Activated T-cell treated with anti-CD3 and anti-CD28 coated beads, Interleukin-2, amount 50 U/mL, for 48 hours (primary cell): ENCODE data around the gene GBP1.
"Not testable (repeated sequence)": the region's sequence is repeated elsewhere in the genome, so short reads cannot be mapped to it uniquely, and the experiment has no call there.

Source experiments
- DNase-seq, 2 experiments: peaks; one replicate each; pipeline ENCODE4 v3.0.0-alpha.2; 2020

Gene GBP1, protein sequence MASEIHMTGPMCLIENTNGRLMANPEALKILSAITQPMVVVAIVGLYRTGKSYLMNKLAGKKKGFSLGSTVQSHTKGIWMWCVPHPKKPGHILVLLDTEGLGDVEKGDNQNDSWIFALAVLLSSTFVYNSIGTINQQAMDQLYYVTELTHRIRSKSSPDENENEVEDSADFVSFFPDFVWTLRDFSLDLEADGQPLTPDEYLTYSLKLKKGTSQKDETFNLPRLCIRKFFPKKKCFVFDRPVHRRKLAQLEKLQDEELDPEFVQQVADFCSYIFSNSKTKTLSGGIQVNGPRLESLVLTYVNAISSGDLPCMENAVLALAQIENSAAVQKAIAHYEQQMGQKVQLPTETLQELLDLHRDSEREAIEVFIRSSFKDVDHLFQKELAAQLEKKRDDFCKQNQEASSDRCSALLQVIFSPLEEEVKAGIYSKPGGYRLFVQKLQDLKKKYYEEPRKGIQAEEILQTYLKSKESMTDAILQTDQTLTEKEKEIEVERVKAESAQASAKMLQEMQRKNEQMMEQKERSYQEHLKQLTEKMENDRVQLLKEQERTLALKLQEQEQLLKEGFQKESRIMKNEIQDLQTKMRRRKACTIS

DNA sequence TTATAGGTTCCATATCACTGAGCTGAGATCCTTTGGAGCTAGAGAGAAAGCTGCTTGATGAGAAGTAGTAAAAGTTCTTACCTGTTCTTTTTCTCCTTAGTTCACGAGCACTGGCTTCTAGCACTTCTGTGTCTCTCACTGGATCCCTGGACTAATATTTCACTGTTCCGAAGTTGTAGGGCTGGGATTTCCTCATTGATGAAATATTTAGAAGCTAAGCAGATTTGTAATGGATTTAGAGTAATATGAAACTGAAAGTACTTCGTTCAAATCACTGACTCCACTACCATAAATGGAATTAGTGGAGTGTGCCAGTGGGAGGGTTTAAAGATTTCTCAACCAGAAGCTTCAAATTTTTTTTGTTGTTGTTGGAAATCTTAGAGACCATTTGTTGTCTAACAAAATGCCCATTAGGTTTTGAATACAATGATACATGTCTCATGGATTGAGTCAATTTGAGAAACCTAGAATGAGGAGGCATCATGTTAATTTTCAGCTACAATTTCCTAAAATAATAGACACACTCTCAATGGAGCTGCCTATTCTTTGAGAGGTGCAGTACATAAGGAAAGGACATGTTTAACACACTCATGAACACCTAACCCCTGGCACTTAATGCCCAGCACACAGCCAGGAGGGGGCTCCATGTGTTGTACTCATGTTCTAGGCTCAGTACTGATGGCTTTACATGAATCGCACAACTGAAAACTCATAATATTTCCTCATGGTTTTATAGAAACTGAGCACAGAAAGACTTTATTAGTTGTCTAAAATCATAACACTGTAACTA is at the start of gene GBP1:
TSS of gene GBP1 (minus strand) at position 130 of the 790 bp plus-strand sequence. CDS start 1,974 bp downstream, outside the sequence.
- DNase-seq, result no peak

DNA sequence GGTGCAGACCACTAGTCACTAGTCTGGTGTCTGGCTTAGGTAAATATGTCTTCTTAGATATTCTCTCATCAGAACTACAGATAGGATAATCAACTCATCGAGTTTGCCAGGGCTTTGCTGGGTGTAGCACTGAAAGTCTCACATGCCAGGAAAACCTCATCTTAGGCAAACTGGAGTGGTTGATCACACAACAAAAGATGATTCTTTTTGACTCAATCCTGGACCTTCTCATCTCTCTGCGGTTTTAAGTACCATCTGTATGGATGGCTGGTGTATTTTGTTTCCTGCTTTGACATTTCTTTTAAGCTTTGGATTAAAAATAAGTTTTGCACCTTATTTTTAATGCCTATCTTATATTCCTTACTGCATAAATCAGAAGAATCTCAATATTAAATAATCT is 49.7 kb upstream of the GBP1 start:
- no peak for DNase-seq

DNA sequence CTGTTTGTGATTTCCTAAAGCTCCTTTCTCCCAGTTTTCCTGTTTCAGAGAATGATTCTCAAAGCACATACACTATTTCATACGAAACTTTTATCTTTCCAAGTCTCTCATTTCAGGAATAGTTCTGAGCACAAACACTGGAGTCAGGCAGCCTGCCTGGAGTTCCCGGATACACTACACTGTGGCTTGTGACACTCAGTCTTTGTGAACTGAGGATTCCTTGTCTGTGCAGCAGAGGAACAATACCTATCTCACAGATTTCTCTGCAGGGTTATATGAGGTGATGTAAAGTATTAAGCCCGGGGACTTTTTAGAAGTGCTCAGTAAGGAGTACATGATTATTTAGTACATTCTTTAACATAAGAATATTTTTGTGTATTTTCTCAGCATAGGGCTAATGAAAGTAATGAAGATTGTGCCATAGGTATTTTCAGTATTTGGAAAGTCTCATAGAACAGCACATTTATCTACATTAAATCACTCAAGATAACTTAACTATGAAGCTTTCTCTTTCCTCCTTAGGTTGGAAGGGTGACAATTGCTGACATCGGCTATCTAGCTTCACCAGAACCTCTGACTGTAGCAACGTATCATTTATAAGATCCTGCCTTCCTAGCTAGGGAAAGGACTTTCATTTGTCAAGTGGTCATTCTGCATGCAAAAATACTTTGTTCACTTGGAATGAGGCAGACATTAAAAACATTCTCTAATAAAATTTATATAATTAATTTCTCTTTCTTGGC is 48.0 kb upstream of the GBP1 start:
- no peak for DNase-seq

DNA sequence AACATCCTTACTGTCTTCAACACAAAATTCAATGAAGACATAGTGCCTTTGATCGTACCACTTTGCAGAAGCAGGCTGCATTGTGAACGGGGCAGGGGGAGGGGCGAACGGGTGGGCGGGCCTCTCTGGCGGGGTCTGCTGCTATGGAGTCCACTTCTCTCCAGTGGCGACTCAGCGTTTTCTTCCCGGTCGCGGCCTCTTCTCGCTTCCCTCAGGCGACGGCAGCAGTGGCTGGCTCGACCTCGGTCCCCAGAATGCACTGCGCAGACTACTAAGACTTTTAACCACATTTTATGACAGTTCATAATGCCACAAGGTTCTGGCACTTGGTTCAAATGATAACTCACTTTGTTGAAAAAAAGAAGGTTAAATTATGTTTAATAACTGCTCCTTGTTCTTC is 39.7 kb upstream of the GBP1 start:
- no peak for DNase-seq

DNA sequence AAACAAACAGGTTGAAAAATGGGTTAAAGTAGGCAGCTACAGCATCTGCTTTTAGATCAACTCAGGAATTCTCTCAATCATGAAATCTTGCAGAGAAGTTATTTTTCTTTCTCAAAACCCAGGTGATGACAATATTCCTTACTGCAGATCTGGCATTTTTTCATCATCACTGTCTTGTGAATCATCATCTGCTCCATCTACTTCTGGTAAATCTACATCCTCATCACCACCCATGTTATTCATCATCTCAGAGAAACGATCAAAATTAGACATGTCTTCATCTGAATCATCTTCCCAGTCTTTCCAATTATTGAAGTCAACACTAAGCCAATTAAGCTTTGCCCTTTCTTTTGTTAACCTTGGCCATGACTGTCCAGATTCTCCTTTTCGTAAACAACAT is 39.1 kb upstream of the GBP1 start:
- no peak for DNase-seq

DNA sequence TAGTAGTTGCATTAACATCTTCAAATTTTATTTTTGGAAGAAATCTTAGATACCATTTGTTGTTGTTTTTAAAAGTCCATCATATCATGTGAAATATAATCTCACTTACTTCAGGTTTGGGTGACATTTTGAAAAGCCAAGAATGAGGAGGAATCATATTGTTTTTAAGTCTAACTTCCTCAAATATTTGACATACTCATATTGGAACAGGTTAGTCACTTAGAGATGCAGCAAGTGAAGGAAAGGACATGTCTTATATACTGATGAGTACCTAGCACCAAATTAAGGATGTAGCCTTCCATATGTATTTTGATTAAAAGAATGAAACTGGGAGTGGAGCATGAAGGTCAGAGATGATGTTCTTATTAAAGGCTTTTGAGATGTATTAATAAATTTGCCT is 37.0 kb upstream of the GBP1 start:
- no peak for DNase-seq

DNA sequence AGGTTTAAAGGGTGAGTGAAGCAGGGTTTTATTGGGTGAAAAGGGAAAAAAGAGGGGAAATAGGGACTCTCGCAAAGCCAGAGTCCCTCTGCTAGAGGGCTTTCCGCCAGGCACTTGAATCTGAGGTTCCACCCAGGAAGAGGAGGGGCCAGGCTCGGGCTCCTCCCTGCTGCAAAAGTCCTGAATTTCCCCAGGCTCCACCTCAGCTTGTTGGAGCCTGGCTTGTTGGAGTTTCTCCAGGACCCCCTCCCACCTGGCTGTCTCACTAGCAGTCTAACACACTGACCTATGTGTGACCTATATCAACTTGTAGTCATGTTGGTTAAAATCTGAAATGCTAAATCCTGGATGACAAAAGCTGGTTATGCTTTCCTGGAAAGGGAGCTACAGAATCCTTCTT is 35.4 kb upstream of the GBP1 start:
- no peak for DNase-seq

DNA sequence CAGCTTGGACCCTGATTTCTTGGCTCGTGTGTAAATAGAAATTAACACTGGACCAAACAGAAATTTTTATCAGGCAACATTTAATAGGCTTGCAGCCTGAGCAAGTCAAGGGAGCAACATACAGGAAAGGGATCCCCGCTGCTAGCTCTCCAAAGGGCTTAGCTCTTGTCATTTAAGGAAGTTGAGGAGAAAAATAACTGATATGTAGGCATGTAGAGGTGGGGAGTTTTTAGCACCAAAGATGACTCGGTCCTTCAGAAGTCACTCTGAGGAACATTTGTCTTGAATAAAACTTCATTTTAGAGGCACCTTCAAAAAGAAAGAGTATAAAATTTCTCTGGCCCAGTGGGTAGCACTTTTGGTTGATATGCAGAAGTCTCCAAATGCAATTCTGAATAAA is 33.8 kb upstream of the GBP1 start:
- no peak for DNase-seq

DNA sequence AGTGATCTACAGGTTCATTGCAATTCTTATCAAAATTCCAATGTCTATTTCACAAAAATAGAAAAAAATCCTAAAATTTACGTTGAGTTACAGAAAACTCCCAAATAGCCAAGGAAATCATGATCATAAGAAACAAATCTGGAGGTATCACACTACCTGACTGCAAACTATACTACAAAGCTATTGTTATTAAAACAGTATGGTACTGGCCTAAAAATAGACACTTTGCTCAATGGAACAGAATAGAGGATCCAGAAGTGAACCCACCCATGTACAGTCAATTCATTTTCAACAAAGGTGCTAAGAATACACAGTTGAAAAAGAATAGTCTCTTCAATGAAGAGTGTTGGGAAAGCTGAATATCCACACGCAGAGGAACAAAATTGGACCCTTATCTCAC is 30.7 kb upstream of the GBP1 start:
- DNase-seq, result no peak

DNA sequence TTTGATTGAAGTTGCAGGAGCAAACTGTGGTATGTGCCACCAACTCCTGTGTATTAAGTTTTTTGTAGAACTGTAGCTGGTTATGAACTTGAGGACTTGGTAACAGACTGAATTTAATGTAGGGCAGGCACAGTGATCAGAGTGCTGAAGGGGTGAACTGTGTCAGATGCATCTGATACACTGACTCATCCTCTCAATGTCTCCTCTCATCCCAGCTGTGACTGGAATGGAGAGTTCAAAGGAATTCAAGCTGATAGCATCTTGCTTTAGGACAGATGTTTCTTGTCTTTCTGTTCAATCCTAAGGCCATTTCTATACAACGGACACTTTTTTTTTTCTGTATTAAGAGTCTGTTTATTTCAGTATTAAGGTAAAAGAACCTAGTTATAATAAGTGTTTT is 25.0 kb upstream of the GBP1 start:
- DNase-seq, result no peak

DNA sequence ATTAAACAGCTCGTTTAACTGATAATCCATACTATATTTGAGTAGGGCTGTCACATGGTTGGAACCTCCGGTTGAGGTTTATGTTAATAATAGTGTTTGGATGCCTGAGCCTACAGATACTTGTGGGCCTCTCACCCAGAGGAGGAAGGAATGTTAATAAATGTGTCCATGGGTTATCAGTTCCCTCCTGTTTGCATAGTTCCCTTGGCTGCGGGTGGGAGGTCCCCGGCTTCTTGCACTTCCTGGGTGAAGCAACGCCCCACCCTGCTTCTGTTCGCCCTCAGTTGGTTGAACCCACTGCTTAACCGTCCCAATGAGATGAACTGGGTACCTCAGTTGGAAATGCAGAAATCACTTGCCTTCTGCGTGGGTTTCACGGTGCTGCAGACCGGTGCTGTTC is 23.6 kb upstream of the GBP1 start:
- DNase-seq, result no peak

DNA sequence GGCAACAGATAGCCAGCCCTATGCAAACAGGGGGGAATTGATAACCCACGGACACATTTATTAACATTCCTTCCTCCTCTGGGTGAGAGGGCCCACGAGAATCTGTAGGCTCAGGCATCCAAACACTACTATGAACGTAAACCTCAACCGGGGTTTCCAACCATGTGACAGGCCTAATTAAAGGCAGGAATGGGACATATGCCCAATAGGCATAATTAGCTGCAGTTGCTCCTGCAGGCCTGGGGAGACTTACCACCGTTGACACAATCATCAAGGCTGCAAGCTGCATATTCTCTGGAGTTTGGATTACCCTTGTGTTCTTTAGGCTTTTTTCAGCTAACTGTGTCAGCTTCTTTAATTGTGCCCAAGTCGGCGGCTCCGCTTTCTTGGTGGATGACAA is 22.2 kb upstream of the GBP1 start:
- DNase-seq, result no peak

DNA sequence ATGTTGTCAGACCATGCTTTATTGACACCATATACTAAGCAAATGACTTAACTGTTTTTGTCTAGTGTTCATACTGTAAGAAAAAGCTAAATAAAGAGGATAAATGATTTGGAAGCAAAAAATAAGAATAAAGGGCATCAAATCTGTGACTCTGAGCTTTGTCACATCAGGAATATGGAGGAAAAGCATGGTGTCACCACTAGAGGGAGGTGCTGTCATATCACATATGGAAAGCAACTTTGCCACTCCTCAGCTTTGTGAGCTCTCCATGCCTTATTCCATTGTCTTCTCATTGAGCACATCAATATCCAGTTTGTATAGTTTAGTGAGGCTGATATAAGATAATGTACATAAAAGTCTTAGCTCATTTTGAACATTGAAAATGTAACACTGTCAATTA is 20.8 kb upstream of the GBP1 start:
- no peak for DNase-seq

DNA sequence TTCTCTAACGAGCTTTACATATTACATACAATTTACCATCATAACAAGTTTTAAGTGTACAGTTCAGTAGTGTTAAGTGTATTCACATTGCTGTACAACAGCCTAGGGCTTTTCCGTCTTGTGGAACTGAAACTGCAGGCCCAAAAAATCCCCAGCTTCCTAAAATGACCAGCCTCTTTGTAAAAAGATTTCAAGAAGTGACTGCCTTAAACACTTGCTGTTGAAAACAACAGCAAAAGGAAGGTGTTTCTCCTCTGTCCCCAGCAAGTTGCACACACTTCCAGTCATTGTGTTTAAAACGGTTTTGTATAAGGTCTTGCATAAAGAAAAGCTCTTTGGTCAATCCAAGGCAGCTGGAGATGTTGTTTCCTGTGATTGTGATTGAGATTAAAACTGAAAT is 16.0 kb upstream of the GBP1 start:
- no peak for DNase-seq

DNA sequence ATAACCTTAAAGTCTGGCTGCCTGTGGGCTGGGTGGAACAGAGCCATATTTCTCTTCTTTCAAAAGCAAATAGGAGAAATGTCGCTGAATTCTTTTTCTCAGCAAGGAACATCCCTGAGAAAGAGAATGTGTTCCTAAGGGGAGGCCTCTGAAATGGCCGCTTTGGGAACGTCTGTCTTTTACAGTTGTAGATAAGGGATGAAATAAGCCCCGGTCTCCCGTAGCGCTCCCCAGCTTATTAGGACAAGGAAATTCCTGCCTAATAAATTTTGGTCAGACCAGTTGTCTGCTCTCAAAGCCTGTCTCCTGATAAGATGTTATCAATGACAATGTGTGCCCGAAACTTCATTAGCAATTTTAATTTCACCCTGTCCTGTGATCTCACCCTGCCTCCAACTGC is 15.1 kb upstream of the GBP1 start:
- DNase-seq, result not testable (repeated sequence)

DNA sequence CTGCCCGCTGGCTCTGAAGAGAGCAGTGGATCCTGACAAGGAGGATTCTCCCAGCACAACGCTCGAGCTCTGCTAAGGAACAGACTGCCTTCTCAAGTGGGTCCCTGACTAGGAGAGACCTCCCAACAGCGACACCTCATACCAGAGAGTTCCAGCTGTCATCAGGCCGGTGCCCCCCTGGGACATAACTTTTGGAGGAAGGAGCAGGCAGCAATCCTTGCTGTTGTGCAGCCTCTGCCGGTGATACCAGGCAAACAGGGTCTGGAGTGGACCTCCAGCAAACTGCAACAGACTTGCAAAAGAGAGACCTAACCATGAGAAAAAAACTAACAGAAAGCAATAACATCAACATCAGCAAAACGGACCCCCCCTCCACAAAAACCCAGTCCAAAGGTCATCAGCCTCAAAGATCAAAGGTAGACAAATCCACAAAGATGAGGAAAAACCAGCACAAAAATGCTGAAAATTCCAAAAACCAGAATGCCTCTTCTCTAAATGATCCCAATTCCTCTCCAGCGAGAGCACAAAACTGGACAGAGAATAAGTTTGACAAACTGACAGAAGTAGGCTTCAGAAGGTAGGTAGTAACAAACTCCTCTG is 7.6 kb upstream of the GBP1 start:
- DNase-seq, result not testable (repeated sequence)

DNA sequence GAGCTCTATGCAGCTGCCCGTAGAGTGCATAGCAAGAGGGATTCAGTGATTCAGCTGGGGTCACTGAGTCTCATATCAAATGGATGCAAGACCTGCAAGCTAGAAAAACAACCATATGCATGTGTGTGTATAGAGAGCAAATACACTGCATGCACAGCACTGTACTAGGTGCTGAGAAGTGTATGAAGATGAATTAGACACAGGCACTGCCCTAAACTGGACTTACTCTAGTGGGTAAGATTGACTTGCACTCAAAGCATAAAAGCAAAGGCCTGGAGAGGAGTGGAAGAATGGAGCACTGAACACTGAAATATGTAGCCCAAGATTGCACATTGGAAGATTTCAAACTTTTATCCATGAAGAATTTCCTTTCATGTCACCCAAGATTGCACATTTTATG is 5.5 kb upstream of the GBP1 start:
- no peak for DNase-seq

DNA sequence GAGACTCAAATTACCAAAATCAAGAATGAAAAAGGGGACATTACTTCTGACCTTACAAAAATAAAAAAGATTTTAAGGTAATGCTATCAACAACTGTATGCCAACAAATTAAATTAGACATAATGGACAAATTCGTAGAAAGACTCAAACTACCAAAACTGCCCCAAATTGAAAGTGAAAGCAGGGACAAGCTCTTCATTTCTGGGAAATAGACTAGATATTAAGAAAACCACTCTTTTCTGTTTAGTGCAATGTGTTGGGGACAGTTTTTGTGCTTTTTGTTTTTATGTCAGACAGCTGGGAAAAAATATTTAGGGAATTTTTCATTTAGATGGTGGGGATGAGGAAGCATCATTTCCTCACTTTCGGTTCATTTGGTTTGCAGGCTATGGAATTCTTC is 4.9 kb upstream of the GBP1 start:
- no peak for DNase-seq

DNA sequence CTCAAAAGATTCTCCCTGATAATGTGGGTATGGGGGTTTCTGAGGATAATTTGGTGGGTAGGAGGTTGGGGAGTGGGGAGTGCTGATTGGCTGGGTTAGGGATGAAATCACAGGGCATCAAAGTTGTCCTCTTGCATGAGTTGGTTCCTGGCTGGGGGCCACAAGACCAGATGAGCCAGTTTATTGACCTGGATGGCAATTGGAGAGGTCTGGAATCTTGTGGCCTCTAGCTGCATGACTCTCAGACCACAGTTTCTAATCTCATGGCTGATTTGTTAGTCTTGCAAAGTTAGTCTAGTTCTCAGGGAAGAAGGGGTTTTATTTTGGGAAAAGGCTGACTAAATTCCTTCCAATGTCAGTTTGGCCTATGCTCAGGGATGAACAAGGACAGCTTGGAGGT is 3.3 kb upstream of the GBP1 start:
- DNase-seq, result no peak

DNA sequence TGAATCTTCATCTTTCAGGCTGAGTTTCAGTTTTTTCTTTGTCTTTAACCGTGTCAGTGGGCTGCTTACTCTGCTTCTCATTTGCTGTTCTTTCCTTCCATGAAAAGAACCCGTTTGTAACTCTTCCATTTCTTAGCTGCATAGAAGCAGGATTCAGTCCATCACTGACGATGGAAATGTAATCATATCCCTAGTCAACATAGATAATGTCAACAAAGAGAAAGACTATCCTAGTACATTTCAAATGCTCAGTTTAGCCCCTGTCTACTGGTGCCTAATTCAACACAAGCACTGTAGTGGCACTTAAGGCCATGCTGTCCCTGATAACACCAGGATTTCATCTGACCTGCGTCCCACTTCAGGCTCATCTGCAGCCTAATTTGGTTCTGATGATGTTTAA is 376 bp downstream of the GBP1 start:
- no peak for DNase-seq

DNA sequence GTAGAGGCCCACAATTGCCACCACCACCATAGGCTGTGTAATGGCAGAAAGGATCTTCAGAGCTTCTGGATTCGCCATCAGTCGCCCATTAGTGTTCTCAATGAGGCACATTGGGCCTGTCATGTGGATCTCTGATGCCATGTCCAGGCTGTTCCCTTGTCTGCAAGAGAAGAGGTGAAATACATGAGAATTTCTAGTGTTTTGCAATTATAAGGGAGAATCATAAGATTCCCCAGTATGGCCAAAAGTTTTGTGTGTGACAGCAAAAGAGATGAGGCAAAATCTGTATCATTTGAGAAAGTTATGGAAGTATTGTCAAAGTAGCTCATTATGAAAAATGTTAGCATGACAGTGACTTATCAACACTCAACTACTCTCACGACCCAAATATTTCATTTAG is 1.9 kb downstream of the GBP1 start:
- DNase-seq, result no peak

DNA sequence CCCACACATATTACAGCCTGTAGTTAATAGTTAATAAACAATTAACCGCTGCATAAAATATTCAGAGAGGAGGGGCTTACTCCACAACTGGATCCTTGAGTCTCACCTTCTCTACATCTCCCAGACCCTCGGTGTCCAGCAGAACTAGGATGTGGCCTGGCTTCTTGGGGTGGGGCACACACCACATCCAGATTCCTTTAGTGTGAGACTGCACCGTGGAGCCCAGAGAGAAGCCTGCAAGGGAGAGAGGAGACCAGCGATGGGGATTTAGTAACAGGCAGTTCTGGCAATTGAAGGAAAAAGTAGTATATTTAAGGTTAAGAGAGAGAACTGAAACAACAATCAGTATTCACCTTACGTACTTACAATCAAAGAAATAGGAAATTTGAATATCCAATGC is 4.9 kb downstream of the GBP1 start:
- DNase-seq, result no peak

DNA sequence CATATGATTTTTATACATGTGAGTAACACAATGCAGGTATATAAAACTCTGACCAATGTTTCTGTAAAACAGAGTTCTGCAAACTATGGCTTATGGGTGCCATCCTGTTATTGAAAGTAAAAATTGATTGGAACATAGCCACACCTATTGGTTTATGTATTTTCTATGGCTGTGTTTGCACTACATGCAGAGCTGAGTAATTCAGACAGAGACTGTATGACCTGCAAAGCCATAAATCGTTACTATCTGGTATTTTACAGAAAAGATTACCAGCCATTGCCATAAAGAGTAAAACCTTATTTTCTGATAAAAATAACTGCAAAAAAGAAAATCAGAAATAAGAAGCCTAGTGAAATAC is 13.1 kb downstream of the GBP1 start:
- DNase-seq, result no peak
